ENCODE results near the gene GP1BB. TPM values are rescaled to one million over a fixed set of nuclear protein-coding genes. Genes with fewer than 3 reads are reported as not detected.

Gene GP1BB
- total and polyA plus RNA-seq, 2 of the 4 experiments (the other 2 are of a cell fraction), result 0.18 to 1.5 TPM

Other genes with a start within 250 kb of the GP1BB start
- 138 and 152 TPM in 2 replicates for gene UFD1, start 244.3 kb upstream of the GP1BB start, total RNA-seq (2012; rRNA removed)
- gene UFD1, start 244.3 kb upstream of the GP1BB start, polyA plus RNA-seq (2012; rRNA removed), result 149 and 153 TPM in 2 replicates
- gene CDC45, start 243.6 kb upstream of the GP1BB start, total RNA-seq (2012; rRNA removed), result 37.5 and 44.6 TPM in 2 replicates
- 20.0 and 22.7 TPM in 2 replicates for gene CDC45, start 243.6 kb upstream of the GP1BB start, polyA plus RNA-seq (2012; rRNA removed)
- gene CLDN5, start 199.1 kb upstream of the GP1BB start, total RNA-seq (2012; rRNA removed), result under 0.01 and 0.18 TPM in 2 replicates
- gene CLDN5, start 199.1 kb upstream of the GP1BB start, polyA plus RNA-seq (2012; rRNA removed), result 0.17 and 0.21 TPM in 2 replicates
- gene SEPTIN5, start 9.0 kb upstream of the GP1BB start, total RNA-seq (2012; rRNA removed), result 16.8 and 17.2 TPM in 2 replicates
- gene SEPTIN5, start 9.0 kb upstream of the GP1BB start, polyA plus RNA-seq (2012; rRNA removed), result 20.7 and 22.3 TPM in 2 replicates
- not detected in 2 replicates for gene TBX1, start 37.2 kb downstream of the GP1BB start, total RNA-seq (2012; rRNA removed)
- 0.03 and 0.13 TPM in 2 replicates for gene TBX1, start 37.2 kb downstream of the GP1BB start, polyA plus RNA-seq (2012; rRNA removed)
- gene GNB1L, start 131.3 kb downstream of the GP1BB start, total RNA-seq (2012; rRNA removed), result 1.7 and 2.5 TPM in 2 replicates
- 4.4 and 5.5 TPM in 2 replicates for gene GNB1L, start 131.3 kb downstream of the GP1BB start, polyA plus RNA-seq (2012; rRNA removed)
- gene RTL10, start 131.3 kb downstream of the GP1BB start, total RNA-seq (2012; rRNA removed), result 8.6 TPM in 2 replicates
- gene RTL10, start 131.3 kb downstream of the GP1BB start, polyA plus RNA-seq (2012; rRNA removed), result 12.1 and 14.0 TPM in 2 replicates
- 175 and 202 TPM in 2 replicates for gene COMT, start 218.2 kb downstream of the GP1BB start, total RNA-seq (2012; rRNA removed)
- 296 and 347 TPM in 2 replicates for gene COMT, start 218.2 kb downstream of the GP1BB start, polyA plus RNA-seq (2012; rRNA removed)
- gene TXNRD2, start 218.3 kb downstream of the GP1BB start, total RNA-seq (2012; rRNA removed), result 14.7 and 15.6 TPM in 2 replicates
- gene TXNRD2, start 218.3 kb downstream of the GP1BB start, polyA plus RNA-seq (2012; rRNA removed), result 25.7 and 28.4 TPM in 2 replicates

Data from IMR-90 (cell line).